IMR-90 (cell line): ENCODE measurements around the gene TOP3B. TPM values are rescaled to one million over a fixed set of nuclear protein-coding genes. Genes with fewer than 3 reads are reported as not detected.

Experiments used
- ATAC-seq: fragments of 200-7000 bp; cut with Tn5 transposase; 2 replicates; pipeline ENCODE4 v1.9.1; 2020; ENCODE audit warnings: low read depth, mild to moderate bottlenecking, moderate library complexity
- BruUV-seq: library from RNA; stranded (reverse); fragments of 400-500 nt; replicated peaks from 2 replicates; lab custom pipeline; 2021; lab: Mats Ljungman, UMichigan
- CTCF ChIA-PET: fragments of 300-600 bp; formaldehyde crosslinking; extraction: SDS; loops from one replicate; lab custom pipeline; 2021; ENCODE audit warnings: antibody characterized with exemption; lab: Yijun Ruan, JAX
- POLR2A ChIA-PET: fragments of 300-600 bp; sonication (Branson Sonifier 250); formaldehyde crosslinking; loops from one replicate; lab custom pipeline; 2022; ENCODE audit warnings: antibody characterized with exemption; ENCODE audit not compliant: unreplicated experiment; lab: Charles Lee
- DNase-seq: peaks from one replicate; pipeline ENCODE4 v3.0.0; 2013
- H2AFZ ChIP-seq: replicated peaks from 2 replicates; pipeline ENCODE3; 2013; ENCODE audit warnings: low read length, mild to moderate bottlenecking; ENCODE audit not compliant: poor library complexity
- H2AK5ac ChIP-seq: 2 replicates; pipeline ENCODE4 v1.6.1; 2013; ENCODE audit warnings: low read depth, low read length, inconsistent platforms
- H2AK9ac ChIP-seq: replicated peaks from 2 replicates; pipeline ENCODE3; 2013; ENCODE audit warnings: mild to moderate bottlenecking, low read depth, low read length, moderate library complexity; ENCODE audit not compliant: poor library complexity
- H2BK120ac ChIP-seq: 2 replicates; pipeline ENCODE4 v1.6.1; 2013; ENCODE audit warnings: low read depth, low read length, inconsistent platforms
- H2BK15ac ChIP-seq: 3 replicates; pipeline ENCODE4 v1.6.1; 2013; ENCODE audit warnings: low read depth, low read length, inconsistent platforms
- H2BK20ac ChIP-seq: 2 replicates; pipeline ENCODE4 v1.6.1; 2013; ENCODE audit warnings: low read depth, mild to moderate bottlenecking, inconsistent platforms, low read length, moderate library complexity
- H2BK5ac ChIP-seq: 2 replicates; pipeline ENCODE4 v1.6.1; 2013; ENCODE audit warnings: mild to moderate bottlenecking, low read depth, low read length, inconsistent platforms; ENCODE audit not compliant: poor library complexity, severe bottlenecking
- H3K14ac ChIP-seq: replicated peaks from 2 replicates; pipeline ENCODE4 v1.6.1; 2013; ENCODE audit warnings: low read depth, low read length, inconsistent platforms
- H3K18ac ChIP-seq: 2 replicates; pipeline ENCODE4 v1.6.1; 2013; ENCODE audit warnings: low read depth, low read length, control low read depth
- H3K23ac ChIP-seq: 2 replicates; pipeline ENCODE4 v1.6.1; 2013; ENCODE audit warnings: low read depth, low read length, inconsistent platforms
- H3K27ac ChIP-seq: 2 replicates; pipeline ENCODE4 v1.5.1; 2013; ENCODE audit warnings: mild to moderate bottlenecking, control low read depth, low read length; ENCODE audit not compliant: insufficient read depth
- H3K27me3 ChIP-seq: 2 replicates; pipeline ENCODE4 v1.6.1; 2013; ENCODE audit warnings: low read length; ENCODE audit not compliant: control insufficient read depth, insufficient read depth
- H3K36me3 ChIP-seq: 2 replicates; pipeline ENCODE4 v1.6.1; 2013; ENCODE audit warnings: low read length, mixed read lengths; ENCODE audit not compliant: control insufficient read depth, insufficient read depth
- H3K4ac ChIP-seq: 2 replicates; pipeline ENCODE4 v1.6.1; 2013; ENCODE audit warnings: low read depth, low read length, inconsistent platforms
- H3K4me1 ChIP-seq: 2 replicates; pipeline ENCODE4 v1.6.1; 2013; ENCODE audit warnings: low read length, mixed read lengths; ENCODE audit not compliant: control insufficient read depth, insufficient read depth
- H3K4me2 ChIP-seq: 2 replicates; pipeline ENCODE4 v1.6.1; 2013; ENCODE audit warnings: low read depth, mild to moderate bottlenecking, control low read depth, low read length, moderate library complexity
- H3K4me3 ChIP-seq: 2 replicates; pipeline ENCODE4 v1.5.1; 2013; ENCODE audit warnings: low read depth, mild to moderate bottlenecking, control low read depth, low read length, moderate library complexity; ENCODE audit not compliant: insufficient read depth
- H3K56ac ChIP-seq: 2 replicates; pipeline ENCODE4 v1.6.1; 2013; ENCODE audit warnings: low read length, inconsistent platforms; ENCODE audit not compliant: insufficient read depth; ENCODE audit errors: extremely low read depth
- H3K79me1 ChIP-seq, 2 experiments: 2 replicates each; pipeline ENCODE4 v1.6.1; 2013; ENCODE audit warnings: low read length in 2 of 2, inconsistent platforms in 1 of 2, low read depth in 1 of 2
- H3K9ac ChIP-seq: 2 replicates; pipeline ENCODE4 v1.6.1; 2013; ENCODE audit warnings: low read depth, low read length, control low read depth
- H3K9me1 ChIP-seq: 2 replicates; pipeline ENCODE4 v1.6.1; 2013; ENCODE audit warnings: low read length, inconsistent platforms; ENCODE audit not compliant: insufficient read depth
- H3K9me3 ChIP-seq: 2 replicates; pipeline ENCODE4 v1.6.1; 2013; ENCODE audit warnings: low read length; ENCODE audit not compliant: control insufficient read depth, insufficient read depth
- H4K20me1 ChIP-seq: 2 replicates; pipeline ENCODE4 v1.6.1; 2013; ENCODE audit warnings: low read length, inconsistent platforms; ENCODE audit not compliant: insufficient read depth
- H4K5ac ChIP-seq: 2 replicates; pipeline ENCODE4 v1.6.1; 2013; ENCODE audit warnings: mild to moderate bottlenecking, low read depth, low read length, control low read depth
- H4K8ac ChIP-seq, 2 experiments: 2 replicates each; pipeline ENCODE4 v1.6.1; 2013; ENCODE audit warnings: low read depth in 2 of 2, low read length in 2 of 2, control low read depth in 1 of 2, inconsistent platforms in 1 of 2
- H4K91ac ChIP-seq: 2 replicates; pipeline ENCODE4 v1.6.1; 2013; ENCODE audit warnings: low read depth, low read length, inconsistent platforms; ENCODE audit not compliant: insufficient read depth
- CEBPB ChIP-seq: IDR thresholded peaks from 2 replicates; pipeline ENCODE4 v1.6.1; 2012; ENCODE audit warnings: low read depth, low read length, improper control_type of control experiment
- FOS ChIP-seq: fragments of 150-350 bp; IDR thresholded peaks from 2 replicates; pipeline ENCODE4 v1.6.1; 2016; ENCODE audit warnings: low read depth, low read length
- MXI1 ChIP-seq: IDR thresholded peaks from 2 replicates; pipeline ENCODE4 v1.6.1; 2012; ENCODE audit warnings: low read depth, mild to moderate bottlenecking, low read length, moderate library complexity, borderline replicate concordance
- NFE2L2 ChIP-seq: fragments of 150-350 bp; IDR thresholded peaks from 2 replicates; pipeline ENCODE4 v1.6.1; 2016; ENCODE audit warnings: low read depth, mild to moderate bottlenecking, low read length
- RCOR1 ChIP-seq: IDR thresholded peaks from 2 replicates; pipeline ENCODE4 v1.6.1; 2012; ENCODE audit warnings: mild to moderate bottlenecking, low read length, improper control_type of control experiment; ENCODE audit not compliant: insufficient replicate concordance
- RFX5 ChIP-seq: IDR thresholded peaks from 2 replicates; pipeline ENCODE4 v1.8.0; 2012; ENCODE audit warnings: low read depth, mild to moderate bottlenecking, low read length, moderate library complexity
- SMC3 ChIP-seq: fragments of 150-350 bp; IDR thresholded peaks from 2 replicates; pipeline ENCODE4 v1.6.1; 2016; ENCODE audit warnings: low read depth, mild to moderate bottlenecking, antibody characterized with exemption, low read length, moderate library complexity
- USF2 ChIP-seq: fragments of 150-350 bp; IDR thresholded peaks from 2 replicates; pipeline ENCODE4 v1.6.1; 2017; ENCODE audit warnings: mild to moderate bottlenecking, antibody characterized with exemption, low read length, low read depth
- WGBS, 2 experiments: methylation state at CpG; one replicate each; pipeline versions ENCODE4 v1.1.5 to v1.1.7; 2013; ENCODE audit warnings: missing lambda C conversion rate in 2 of 2; ENCODE audit not compliant: insufficient read length in 1 of 2; ENCODE audit errors: extremely low coverage in 2 of 2; 5-methylcytosine and 5-hydroxymethylcytosine counted together
- dilution Hi-C: fragments of 300-500 bp; cut with HindIII; formaldehyde crosslinking; loops from one replicate; pipeline ENCODE4 v1.14.3; 2018; ENCODE audit warnings: low sequenced_read_pairs; ENCODE audit not compliant: unreplicated experiment
- in situ Hi-C: fragments of 300-500 bp; cut with MboI; formaldehyde crosslinking; loops from 3 replicates; pipeline ENCODE4 v1.14.3; 2019; ENCODE audit warnings: low sequenced_read_pairs, inconsistent platforms, mixed read lengths
- intact Hi-C: fragments of 100-400 bp; cut with micrococcal nuclease; formaldehyde crosslinking; loops from 2 replicates; pipeline ENCODE4 v1.10.0; 2022
- polyA plus RNA-seq, 3 experiments: library from polyadenylated mRNA; depleted of rRNA; stranded (reverse); fragments of >200 nt; gene quantifications; 2 replicates each; pipeline ENCODE4 v1.2.3, GENCODE V29; 2012; ENCODE audit warnings: low replicate concordance in 1 of 3
- total RNA-seq: library from RNA; depleted of rRNA; stranded (reverse); fragments of >200 nt; gene quantifications from 2 replicates; pipeline ENCODE4 v1.2.3, GENCODE V29; 2012
- TF ChIP-seq, protein P1 (sequence below): conservative IDR thresholded peaks from 2 replicates; pipeline ENCODE4 v1.5.1; 2012; ENCODE audit warnings: mild to moderate bottlenecking, low read depth, low read length, improper control_type of control experiment

TOP3B gene
- total and polyA plus RNA-seq, 2 of the 4 experiments (the other 2 are of a cell fraction): 23.0 to 23.5 TPM

DNA sequence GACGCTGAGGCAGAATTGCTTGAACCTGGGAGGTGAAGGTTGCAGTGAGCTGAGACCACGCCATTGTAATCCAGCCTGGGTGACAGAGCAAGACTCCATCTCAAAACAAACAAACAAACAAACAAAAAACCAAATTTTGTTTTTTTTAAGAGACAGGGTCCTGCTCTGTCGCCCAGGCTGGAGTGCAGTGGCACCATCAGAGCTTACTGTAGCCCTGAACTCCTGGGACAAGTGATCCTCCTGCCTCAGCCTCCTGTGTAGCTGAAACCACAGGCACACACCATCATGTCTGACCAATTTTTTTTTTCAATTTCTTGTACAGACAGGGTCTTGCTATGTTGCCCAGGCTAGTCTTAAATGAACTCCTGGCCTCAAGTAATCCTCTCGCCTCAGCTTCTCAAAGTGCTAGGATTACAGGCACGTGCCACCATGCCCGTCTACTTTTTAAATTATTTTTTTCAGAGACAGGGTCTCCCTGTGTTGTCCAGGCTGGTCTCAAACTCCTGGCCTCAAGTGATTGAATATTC, 16.8 kb downstream of the TOP3B start:
- ChIA-PET POLR2A (no interaction called here), CTCF (no interaction called here)
- Histone ChIP-seq H3K23ac (no peak overlapping the region), H3K4ac (no peak overlapping the region), H2BK120ac (no peak overlapping the region), H3K9me1 (no peaks in the 10 kb centered on the region), H2BK20ac (no peak overlapping the region), H2BK15ac (no peak overlapping the region), H3K4me3 (no peak overlapping the region), H3K4me1 (no peaks in the 10 kb centered on the region), H3K9ac (no peak overlapping the region), H2AK9ac (no peak overlapping the region), H3K14ac (no peak overlapping the region), H4K5ac (no peak overlapping the region), H3K79me1 (0 out of 4 replicates have a peak, but pooled peaks cover 0 to 5% of the 10 kb centered on the region in 2 experiments), H3K56ac (no peak overlapping the region), H4K91ac (no peak overlapping the region), H2AK5ac (no peak overlapping the region), H3K36me3 (peaks cover 88% of the 10 kb centered on the region), H3K18ac (no peak overlapping the region), H3K4me2 (no peak overlapping the region), H3K27ac (no peak overlapping the region), H3K9me3 (no peaks in the 10 kb centered on the region), H4K20me1 (no peaks in the 10 kb centered on the region), H4K8ac (no peak overlapping the region), H2AFZ (no peak overlapping the region), H2BK5ac (no peak overlapping the region), H3K27me3 (no peaks in the 10 kb centered on the region)
- TF ChIP-seq SMC3 (no peak), FOS (no peak), RFX5 (no peak), USF2 (no peak), NFE2L2 (no peak), CEBPB (no peak), RCOR1 (no peak), MXI1 (no peak)
- TF ChIP-seq, protein P1, sequence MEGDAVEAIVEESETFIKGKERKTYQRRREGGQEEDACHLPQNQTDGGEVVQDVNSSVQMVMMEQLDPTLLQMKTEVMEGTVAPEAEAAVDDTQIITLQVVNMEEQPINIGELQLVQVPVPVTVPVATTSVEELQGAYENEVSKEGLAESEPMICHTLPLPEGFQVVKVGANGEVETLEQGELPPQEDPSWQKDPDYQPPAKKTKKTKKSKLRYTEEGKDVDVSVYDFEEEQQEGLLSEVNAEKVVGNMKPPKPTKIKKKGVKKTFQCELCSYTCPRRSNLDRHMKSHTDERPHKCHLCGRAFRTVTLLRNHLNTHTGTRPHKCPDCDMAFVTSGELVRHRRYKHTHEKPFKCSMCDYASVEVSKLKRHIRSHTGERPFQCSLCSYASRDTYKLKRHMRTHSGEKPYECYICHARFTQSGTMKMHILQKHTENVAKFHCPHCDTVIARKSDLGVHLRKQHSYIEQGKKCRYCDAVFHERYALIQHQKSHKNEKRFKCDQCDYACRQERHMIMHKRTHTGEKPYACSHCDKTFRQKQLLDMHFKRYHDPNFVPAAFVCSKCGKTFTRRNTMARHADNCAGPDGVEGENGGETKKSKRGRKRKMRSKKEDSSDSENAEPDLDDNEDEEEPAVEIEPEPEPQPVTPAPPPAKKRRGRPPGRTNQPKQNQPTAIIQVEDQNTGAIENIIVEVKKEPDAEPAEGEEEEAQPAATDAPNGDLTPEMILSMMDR: no peak
- ATAC-seq: no peak
- WGBS, 2 experiments: no CpG with 5 or more reads among the region's 6 CpGs
- in situ Hi-C loops (no loop called here), intact Hi-C loops (no loop called here), dilution Hi-C loops (no loop called here)
- DNase-seq: no peak
- BruUV-seq: no TSS peak
